ENCODE measurements around the gene IL1RAP.

Gene IL1RAP

DNA sequence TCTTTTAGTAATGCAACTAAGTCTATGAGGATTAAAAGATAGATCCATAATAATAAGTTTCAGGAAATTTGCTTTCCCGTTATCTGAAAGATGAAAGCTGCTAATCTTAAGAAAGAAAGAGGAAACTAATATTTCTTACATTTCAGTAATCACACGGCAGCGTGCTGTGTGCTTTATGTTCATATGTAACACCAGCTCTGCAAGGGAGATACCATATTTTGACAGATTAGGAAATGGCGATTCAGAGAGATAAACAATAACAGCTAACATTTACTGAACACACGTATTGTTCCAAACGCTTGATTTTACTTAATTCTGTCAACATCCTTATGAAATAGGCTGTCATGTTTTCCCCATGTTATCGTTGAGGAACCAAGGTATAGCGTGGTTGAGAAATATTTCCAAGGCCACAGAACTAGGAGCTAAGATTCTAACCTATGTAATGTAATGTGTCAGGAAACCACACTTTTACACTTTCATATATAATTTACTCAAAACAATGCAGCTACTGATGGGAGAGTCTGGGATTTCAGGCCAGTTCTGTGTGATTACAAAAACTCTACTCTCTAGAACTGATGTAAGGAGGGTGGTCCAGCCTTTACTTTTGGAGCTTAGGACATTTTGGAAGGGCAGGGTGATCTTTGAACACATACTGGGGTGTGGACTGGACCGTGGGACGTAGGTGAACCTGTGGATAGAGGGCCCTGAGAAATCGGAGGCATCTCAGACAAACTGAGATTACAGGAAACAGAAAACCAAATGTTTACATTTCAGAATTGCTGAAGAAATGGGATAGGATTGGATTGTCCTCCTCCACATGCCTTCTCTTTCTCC is 100.6 kb downstream of the IL1RAP start:
- DNase-seq (ENCODE audit: low read depth) = no peak

DNA sequence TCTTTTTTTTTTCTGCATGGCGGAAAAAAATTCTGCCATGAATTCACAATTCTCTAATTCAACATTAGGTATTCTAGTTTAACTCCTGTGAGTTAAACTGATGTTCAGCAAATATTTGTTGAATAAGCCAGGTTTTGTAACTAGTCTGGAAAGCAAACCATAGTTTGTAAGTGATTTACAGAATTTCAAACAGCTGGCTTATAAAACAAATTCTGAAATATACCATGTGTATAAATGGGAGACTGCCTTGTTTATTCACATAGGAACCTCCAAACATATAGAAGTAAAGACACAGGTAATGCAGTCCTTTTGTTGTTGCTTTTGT is 101.1 kb downstream of the IL1RAP start:
- no peak for DNase-seq (ENCODE audit: low read depth)

GRCh38 chr3:190615607-190616006 is 101.7 kb downstream of the IL1RAP start:
- no peak for DNase-seq (ENCODE audit: low read depth)

DNA sequence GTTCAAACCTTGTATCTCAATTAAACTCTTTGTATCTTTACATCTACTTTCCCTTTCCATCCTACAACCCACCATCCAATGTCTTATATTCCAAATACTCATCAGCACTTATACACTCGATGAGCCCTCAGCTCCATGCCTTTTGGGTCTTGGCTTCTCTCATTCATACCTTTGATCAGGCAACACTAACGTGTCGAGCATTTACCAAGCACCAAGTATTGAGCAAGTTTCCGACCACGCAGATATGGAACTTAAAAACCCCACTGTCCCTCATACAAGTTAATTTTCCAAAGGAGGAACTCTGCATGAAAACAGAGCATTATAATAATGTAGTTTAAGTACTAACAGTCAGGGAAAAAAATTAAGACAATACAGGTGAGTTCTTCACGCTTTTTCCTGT is 102.8 kb downstream of the IL1RAP start:
- DNase-seq (ENCODE audit: low read depth) = peak; percentile 3

- peak; percentile 33 for DNase-seq (ENCODE audit: low read depth)
Observed at GRCh38 chr3:190617185-190617584, 103.3 kb downstream of the IL1RAP start.

- no peak for DNase-seq (ENCODE audit: low read depth)
Observed at GRCh38 chr3:190618330-190619030, 104.6 kb downstream of the IL1RAP start.

GRCh38 chr3:190619353-190619752 is 105.5 kb downstream of the IL1RAP start:
- no peak for DNase-seq (ENCODE audit: low read depth)

DNA sequence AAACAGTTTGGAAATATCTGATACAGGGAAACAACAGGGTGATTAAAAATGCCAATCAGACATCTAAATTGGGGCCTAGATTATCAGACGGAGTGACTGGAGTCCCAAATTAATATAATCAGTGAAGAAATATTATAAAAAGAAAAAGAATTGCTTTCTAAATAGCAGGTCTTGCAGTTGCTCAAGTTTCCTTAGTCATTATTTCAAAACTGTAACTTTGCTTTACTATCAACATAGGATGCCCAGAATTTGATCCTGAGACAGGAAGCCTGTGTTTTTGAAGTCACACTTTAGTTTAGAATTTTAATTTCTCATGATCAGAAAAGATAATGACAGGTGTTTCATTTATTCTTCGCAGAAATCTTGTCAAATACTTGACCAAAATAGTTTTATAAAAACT is 105.9 kb downstream of the IL1RAP start:
- DNase-seq (ENCODE audit: low read depth) = no peak

DNA sequence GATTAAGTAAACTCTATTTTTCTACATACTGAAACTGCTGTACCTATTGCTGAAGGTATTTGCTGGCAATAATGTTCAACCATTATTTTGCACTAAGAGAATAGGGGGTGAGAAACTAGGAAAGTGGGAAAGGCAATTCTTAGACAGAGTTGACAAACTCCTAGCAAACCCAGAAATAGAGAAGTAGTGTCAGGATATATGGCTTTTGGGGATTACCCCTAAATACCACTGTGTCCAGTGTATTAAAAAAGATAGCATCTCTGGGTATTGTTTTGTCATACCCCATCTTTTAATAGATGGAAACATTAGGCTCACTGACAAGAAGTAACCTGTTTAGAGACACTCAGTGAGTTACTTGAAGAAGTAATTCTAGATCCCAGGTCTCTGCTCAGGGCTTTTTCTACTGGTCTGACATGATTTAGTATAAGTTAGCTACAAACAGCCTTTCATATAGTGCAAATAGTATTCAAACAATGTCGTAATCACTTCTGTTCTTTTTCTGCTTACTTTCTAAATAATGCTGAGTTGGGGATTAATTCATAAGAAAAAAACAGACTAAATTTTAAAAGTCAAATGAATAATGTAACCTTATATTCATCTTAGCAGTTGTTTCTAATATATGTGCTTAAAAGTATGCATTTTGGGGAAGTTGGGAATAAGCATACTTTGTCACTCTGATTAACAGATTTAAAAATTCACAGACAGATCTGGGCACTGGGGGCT is 107.2 kb downstream of the IL1RAP start:
- no peak for DNase-seq (ENCODE audit: low read depth)

DNA sequence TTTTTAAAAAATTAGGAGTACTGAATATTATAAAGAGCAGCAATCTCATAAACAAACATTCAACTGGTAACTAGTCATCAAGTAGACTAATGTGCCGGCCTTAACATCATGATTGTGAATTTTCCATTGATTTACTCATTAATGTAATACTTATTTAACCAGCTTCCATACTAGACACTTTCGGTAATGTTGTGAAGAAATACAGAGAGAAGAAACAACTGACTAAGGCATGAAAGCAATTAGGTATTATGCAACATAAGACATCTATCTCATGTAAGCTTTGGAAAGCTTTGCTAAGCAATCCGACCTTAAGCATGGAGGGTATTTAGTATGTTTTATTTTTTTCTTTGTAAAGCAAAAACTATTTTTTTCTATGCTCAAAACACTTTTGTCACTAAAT is 108.0 kb downstream of the IL1RAP start:
- no peak for DNase-seq (ENCODE audit: low read depth)

DNA sequence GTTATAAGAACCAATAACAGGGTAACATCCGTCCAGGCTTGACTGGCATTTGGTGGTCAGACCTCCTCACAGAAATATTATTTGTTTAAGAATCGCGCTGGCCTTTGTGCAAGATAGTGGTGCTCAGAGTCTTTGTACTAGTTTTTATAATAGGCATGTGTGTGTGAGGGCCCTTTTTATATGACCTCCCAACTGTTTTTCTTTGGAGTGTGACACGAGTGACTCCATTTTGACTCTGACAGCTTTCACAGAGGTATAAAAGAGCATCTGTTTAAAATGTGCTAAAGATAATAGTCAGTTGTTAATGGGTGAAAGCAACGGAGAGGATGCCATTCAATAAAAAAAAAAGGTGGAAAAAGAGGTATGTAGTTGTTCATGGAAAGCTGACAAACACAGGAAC is 110.4 kb downstream of the IL1RAP start:
- no peak for DNase-seq (ENCODE audit: low read depth)

- no peak for DNase-seq (ENCODE audit: low read depth)
Observed at GRCh38 chr3:190626951-190627620, 113.2 kb downstream of the IL1RAP start.

DNA sequence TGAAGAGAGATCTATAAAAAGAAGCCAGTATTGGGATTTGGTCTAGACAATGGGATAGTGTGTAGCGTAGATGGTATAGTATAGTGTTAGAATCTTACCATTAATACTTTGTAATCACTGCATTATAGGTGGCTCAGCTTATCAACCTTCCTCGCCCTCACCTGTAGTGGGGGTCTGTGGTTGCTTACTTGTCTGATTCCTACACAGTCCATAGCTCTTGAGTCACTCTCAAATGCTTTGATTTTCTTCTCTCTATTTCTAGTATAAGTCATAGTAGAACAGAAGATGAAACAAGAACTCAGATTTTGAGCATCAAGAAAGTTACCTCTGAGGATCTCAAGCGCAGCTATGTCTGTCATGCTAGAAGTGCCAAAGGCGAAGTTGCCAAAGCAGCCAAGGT is 115.2 kb downstream of the IL1RAP start:
- no peak for DNase-seq (ENCODE audit: low read depth)

DNA sequence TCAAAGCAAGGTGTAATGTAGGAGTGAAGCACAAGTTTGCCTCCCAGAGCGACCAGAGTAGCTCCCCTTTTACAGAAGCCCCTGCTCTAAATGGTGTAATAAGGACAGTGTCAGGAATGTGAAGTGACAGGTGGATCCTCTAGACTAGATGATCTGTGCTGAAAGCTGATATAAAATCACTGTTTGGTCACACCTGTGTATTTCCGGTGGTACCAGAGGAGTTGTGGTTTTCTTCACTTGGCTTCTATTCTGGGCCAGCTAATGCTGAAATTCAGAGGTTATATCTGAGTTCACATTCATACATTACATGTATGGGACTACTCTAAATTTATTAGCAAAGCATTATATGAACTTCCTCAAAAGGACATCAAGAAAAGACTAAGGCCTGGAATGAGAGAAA is 117.4 kb downstream of the IL1RAP start:
- DNase-seq (ENCODE audit: low read depth) = no peak

DNA sequence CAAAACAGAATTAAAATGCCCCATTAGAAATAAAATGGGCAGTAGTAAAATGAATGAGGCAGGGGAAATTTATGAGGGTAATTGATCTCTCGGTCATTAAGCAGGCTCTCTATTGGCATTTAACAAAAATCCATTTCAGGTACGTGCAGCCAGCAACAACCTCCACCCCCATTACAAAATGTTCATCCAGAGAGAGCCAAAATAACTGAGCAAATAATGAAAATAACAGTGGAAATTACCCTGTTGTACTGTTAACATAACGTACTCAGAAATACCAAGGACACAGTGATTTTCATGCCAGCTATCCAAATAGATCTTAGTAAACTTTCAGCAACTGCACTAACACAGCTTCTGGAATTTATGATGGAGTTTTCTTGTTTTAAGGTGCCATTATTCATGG is 127.7 kb downstream of the IL1RAP start:
- DNase-seq (ENCODE audit: low read depth) = no peak

- DNase-seq (ENCODE audit: low read depth) = no peak
Observed at GRCh38 chr3:190642016-190642415, 128.1 kb downstream of the IL1RAP start.

DNA sequence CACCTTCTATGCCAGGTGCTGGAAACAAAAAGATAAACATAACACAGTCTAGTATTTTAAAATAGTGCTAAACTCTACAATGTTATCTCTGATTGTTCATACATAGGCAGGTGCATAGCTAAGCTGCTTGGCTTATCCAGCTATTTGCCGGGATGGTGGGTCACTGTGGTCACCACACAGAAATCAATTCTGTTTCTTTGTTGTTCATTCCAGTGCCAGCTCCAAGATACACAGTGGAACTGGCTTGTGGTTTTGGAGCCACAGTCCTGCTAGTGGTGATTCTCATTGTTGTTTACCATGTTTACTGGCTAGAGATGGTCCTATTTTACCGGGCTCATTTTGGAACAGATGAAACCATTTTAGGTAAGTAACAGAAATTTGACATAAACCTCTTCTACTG is 130.2 kb downstream of the IL1RAP start:
- DNase-seq (ENCODE audit: low read depth) = no peak

DNA sequence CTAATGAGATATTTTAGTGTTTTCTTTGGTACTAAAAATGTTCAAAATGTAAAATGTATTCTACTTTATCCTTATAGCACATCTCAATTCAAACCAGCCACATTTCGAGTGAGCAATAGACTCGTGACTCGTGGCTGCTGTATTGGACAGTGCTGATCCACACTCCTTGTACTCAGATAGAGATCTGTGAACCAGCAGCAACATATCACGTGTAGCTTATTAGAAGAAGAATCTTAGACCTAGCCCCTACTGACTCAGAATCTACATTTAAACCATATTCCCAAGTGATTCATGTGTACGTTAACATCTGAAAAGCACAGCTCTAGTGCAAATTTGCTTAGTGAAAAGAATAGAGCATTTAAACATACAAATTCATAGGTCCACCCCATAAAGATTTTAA is 130.9 kb downstream of the IL1RAP start:
- DNase-seq (ENCODE audit: low read depth) = no peak

DNA sequence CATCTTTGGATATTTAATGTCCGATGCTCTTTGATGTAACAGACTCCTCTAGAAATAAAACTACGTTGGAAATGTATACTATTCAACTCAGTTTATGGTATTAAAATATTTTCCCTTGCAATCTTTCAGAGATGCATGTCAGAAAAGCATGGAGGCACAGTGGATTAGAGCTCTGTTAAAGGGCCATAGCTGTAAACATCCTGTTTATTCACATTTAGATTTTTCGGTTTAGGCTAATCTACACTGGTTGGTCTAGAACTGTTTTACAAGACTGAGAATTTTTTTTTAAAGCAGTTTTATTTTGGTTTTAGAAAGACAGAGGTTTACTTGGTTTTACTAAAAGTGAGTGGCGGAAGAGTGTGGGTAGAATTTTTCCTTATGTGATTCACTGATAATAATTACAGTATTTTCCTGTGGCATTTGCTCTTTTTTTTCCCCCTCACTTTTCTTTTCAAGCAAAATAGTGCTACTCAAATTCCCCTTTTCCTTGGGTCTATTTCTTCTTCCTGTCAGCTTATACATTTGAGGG is 132.1 kb downstream of the IL1RAP start:
- DNase-seq (ENCODE audit: low read depth) = no peak

DNA sequence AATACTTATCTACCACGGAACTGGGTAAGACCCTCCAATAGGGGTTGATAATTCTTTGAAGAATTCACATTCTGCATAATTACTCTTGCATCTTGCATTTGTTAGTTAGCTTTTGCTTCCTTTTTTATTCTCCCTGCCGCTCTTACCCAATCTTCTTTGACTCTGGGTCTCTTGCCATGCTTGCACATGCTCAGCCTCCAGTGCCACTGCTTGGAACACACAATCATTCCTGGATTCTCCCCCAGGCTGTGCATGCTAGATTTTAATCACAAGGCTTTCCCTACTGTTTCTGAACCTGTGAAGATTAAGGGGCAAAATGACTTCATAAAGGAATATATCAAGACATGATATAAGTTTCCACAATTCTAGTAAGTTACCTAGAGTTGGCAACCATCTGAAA is 133.1 kb downstream of the IL1RAP start:
- no peak for DNase-seq (ENCODE audit: low read depth)

DNA sequence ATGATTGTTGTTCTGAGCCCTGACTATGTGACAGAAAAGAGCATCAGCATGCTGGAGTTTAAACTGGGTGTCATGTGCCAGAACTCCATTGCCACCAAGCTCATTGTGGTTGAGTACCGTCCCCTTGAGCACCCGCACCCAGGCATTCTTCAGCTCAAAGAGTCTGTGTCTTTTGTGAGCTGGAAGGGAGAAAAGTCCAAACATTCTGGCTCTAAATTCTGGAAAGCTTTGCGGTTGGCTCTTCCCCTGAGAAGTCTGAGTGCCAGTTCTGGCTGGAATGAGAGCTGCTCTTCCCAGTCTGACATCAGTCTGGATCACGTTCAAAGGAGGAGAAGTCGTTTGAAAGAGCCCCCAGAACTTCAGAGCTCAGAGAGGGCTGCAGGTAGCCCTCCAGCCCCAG is 142.0 kb downstream of the IL1RAP start:
- no peak for DNase-seq (ENCODE audit: low read depth)

GRCh38 chr3:190658106-190658505 is 144.2 kb downstream of the IL1RAP start:
- no peak for DNase-seq (ENCODE audit: low read depth)

Measured in activated T-cell treated with anti-CD3 and anti-CD28 coated beads for 48 hours (primary cell).